Stimulated activated CD8-positive, alpha-beta memory T cell treated with anti-CD3 and anti-CD28 coated beads, Interleukin-7, amount 100 ng/mL, for 24 hours (primary cell): ENCODE data around the gene CCNL2.
"Not testable (repeated sequence)": the region's sequence is repeated elsewhere in the genome, so short reads cannot be mapped to it uniquely, and the experiment has no call there.

Experiments
- DNase-seq: peaks from one replicate; pipeline ENCODE4 v3.0.0-alpha.2; 2020; ENCODE audit warnings: low read depth

Gene CCNL2

DNA sequence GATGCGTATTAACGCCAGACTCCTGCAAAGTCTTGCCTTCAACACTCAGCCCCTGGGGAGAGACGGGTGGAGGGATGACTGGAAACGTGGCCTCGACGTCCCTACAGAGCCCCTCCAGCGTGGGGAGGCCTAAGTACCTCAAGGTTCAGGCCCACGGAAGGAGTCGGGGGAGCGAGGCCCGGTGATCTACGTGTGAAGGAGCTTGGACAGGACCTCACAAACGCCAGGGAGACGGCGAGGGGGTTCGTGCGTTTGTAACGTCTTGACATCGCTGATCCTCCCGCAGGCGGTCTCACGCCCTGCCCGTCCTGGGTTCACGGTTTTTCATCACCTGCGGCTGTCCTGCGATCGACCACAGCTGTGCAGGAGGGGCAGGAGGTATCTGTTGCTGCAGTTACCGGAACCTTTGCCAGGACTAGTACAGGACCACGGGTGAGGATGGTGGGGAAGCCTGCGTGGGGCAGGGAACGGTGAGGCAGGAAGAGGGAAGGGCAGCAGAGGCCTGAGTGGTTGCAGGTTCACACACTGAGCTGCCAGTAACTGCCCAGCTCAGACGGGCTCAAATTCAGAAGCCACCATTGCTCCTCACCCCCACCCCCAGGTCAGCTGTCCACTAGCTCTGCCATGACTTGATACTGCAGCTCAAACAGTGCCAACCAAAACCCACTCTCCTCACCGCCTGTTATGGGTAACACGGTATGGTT, 889 bp upstream of the CCNL2 start:
- no peak for DNase-seq

- DNase-seq = no peak
Measured at GRCh38 chr1:1398677-1399186, 403 bp downstream of the CCNL2 start.

DNA sequence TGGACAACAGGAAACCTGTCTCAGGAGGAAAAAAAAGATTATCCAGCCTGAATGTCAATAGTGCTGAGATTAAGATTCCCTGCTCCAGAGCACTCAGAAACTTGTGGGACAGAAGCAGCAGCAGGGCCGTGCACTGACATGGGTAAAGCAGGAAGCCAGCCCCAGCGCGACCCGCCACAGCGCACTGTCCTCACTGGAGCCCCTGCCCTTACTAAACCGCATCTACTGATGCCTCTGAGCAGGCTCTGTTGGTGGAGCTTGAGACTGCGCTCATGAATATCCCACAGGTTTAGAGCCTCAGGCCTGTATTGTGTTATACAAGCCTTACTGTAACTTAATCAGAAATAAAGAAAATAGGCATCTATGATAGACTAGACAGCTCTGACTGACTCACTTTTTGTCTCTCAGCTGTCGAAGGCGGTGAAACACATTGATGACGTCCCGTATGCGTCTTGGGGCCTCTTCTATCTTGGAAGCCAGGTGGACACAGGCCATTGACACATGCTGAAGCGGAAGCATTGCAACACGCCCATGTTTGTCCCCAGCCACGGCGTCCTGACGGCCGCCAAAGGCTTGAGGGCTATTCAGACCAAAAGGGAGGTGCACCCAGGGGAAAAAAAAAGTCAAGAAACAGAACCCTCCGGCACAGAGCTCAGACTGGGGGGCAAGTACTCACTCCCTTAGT, 1.2 kb downstream of the CCNL2 start:
- DNase-seq = no peak

DNA sequence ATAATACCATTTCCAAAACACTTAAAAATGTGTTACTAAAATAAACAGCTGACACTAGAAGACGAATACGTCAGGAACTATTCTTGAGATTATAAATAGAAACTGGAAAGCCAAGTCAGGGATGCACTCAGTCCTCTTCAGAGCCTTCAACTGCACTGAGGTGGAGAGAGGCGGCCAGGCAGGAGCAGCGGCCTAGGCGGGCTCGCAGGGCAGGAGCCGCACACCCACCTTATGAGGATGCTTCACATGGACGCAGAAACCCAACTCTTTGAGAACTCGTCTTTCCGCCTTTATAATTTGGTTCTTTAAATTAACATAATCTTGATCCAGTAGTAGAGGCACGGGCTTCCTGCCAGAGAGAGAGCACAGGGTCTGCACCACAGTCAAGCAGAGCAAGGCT, 4.0 kb downstream of the CCNL2 start:
- no peak for DNase-seq

DNA sequence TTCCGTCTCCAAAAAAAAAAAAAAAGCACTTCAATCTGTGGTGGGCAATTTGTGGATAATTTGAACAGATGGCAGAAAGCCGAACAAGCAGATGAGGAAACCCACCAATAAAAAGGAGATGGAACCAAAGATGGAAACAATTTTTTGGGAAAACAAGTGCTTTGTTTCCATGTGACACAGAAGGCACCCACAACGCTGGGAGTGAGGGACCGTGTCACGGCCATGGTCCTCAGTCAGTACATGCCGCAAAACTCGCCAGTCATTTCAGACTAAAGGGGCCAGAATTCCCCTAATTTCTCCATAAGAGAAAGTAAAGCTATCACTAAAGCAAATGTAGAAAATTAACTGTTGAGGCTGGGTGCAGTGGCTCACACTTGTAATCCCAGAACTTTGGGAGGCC, 5.0 kb downstream of the CCNL2 start:
- DNase-seq = no peak

- DNase-seq = no peak
Measured at GRCh38 chr1:1393428-1393827, 5.7 kb downstream of the CCNL2 start.

- no peak for DNase-seq
Measured at GRCh38 chr1:1393014-1393413, 6.1 kb downstream of the CCNL2 start.

GRCh38 chr1:1391225-1391624, 7.9 kb downstream of the CCNL2 start:
- no peak for DNase-seq

- DNase-seq = no peak
Measured at GRCh38 chr1:1390675-1391074, 8.5 kb downstream of the CCNL2 start.

GRCh38 chr1:1388078-1388472, 11.1 kb downstream of the CCNL2 start:
- no peak for DNase-seq

DNA sequence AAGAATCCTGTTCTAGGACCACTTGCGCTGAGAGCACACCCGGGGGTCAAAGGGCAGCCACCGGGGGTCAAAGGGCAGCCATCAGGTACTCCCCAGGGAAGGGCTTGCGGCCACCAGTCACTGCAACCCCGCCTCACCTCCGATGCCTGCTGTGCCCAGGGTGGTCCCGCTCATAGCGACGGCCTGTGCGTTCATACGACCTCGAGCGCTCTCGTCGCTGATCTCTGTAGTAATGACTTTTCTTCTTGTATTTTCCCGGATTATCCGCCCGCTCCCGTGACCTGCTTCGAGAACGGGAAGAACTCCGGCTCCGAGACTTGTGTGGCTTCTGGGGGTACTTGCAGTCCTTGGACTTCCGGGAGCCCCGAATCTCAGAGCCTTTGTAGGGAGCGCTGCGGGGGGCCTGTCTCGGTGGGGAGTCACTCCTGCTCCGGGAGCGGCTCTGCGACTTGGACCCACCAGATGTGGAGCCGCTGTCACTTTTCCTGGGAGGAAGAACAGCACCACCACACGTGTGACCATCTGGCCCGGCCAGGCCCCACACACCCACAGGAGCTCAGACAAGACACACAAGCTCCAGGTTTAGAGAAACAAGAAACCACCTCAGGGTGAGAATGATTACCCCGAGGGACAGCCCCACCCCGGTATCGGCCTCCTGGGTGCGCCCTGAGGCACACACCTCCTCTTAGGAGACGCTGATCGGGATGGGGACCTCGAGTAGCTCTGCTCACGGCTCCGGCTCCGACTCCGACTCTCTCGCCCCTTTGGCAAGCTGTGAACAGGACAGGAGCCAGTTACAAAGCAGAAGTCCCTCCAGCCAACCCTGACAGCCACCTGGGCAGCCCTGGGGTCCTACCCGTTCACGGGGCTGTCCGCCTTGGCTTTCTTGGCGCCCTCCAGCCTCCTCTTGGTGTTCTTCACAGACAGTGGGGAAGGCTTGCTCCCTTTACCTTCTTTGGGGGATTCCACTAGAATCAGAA, 11.7 kb downstream of the CCNL2 start:
- no peak for DNase-seq

GRCh38 chr1:1385931-1386330, 13.2 kb downstream of the CCNL2 start:
- DNase-seq = no peak

GRCh38 chr1:1385339-1385738, 13.8 kb downstream of the CCNL2 start:
- not testable (repeated sequence) for DNase-seq

DNA sequence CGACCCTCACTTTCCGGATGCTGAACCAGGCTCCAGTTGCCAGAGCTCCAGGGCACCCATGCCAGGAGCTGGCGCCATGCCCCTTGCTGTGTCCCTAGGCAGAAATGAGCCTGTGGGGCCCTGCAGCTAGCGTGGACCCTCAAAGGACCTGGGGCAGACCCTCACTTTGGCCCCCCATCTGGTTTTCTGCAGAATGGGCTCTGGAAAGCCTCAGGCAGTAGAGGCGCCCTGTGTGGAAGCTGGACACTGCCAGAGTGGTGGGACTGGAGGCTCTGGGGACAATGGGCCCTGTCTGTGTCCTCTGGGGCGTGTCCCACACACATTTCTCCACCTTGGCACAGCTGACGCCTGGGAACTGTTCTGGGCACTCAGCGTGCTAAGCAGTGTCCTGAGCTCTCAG, 17.8 kb downstream of the CCNL2 start:
- DNase-seq = no peak

DNA sequence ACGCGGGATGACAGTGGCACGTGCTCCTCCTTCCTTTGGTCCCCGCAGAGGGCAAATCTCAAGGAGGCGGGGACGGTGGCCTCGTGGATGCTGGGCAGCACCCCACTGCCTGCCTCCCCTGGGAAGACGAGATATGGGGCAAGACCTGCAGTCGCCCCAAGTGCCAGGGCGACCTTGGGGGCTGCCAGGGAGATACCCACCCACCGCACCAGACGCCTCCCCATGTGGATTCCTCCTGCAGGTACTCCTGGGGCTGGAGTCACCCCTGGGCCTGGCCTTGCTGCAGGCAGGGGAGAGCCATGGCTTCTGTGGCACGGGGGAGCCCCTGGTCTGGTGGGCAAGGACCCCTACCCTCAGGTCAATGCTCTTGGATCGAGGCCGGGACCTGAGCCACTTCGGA, 18.3 kb downstream of the CCNL2 start:
- DNase-seq = no peak

DNA sequence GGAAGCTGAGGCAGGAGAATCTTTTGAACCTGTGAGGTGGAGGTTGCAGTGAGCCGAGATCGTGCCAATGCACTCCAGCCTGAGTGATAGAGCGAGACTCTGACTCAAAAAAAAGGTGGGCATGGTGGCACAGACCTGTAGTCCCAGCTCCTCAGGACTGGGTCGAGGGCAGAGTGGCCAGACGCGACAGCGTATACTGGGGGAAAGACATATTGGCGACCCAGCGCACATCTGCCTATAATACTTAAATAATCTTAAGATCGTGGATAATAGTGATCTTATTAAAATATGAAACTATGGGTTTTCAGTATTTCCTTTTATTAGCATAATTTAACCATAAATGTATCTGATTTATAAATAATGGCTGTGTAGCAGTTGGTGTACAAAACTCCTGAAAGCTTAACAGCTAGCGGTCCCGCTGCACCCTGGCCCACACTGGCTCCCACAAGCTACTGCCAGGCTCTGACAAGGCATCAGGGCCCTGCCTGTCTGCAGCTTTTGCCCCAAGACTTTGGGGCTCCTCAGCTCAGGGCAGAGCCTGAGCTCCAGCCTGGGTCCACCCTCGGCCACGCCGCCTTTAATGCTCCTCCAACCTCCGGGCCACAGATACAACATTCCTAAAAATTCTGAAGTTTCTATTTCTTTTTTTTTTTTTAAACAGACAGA, 21.5 kb downstream of the CCNL2 start:
- no peak for DNase-seq

DNA sequence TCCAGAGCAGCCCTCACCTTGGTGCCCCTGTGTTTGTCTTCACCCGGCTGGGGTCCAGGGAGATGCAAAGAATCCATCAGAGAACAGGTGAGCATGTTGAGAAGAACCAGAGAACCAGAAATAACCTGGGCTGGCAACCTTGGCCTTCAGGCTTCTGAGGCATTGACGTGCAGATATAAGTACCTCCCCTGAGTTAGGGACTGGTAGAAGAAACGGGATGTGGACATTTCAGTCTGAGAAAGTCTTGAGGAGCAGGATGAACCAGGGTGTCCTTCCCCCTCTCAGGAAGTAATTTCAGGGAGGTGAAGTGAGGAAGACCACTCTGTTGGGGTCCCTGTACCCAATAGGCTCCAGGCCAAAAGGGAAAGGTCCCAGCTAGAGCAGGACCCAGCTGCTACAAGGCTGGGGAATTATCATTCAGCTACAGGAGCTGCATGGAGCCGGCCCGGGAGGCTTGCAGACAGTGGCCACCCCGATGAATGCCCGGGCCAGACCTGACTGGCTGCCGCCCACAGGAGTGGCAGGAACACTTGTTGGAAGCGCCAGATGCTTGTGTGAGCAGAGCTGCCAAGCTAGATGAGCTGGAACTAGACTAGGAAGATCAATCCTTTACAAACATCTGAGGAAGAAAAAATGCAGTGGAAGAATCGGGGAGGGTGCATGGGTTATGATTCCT, 22.4 kb downstream of the CCNL2 start:
- DNase-seq = no peak

DNA sequence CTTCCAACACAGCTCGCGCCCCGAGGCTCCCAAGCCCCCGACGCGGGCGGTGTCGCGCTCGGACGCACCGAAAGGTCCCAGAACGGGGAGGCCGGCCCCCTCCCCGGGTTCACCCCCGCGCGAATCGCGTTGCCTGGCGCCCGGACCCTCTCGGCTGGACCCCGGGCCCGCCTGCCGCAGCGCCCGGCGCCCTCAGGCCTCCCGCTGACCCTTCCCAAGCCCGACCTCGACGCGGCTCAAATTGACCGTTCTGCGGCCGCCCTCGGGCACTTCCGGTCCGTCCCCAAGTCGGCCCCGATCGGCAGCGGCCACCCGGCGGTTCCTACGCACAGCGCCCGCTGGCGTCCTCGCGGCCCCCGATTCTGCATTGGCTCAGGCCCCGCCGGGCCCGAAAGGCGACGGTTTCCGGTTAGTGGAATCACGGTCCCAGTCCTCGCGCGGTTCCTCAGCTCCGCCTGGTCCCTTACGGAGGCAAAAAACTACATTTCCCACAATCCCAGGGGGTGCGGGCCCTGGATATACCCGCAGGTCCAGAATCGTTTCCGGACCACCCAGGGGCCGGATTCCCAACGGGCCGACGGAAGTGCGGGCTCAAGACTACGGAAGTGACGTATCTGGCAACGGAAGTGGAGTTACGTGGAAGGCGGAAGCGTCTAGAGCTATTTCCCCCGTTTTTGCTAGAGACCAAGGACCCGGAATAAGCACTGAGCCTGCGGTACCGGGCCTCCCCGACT, 24.0 kb downstream of the CCNL2 start, which contains the start of gene AURKAIP1:
Gene AURKAIP1 (minus strand): TSS at position 279 of the 734 bp plus-strand sequence. CDS start 451 bp downstream, outside the sequence.
- DNase-seq = peak; percentile 86

DNA sequence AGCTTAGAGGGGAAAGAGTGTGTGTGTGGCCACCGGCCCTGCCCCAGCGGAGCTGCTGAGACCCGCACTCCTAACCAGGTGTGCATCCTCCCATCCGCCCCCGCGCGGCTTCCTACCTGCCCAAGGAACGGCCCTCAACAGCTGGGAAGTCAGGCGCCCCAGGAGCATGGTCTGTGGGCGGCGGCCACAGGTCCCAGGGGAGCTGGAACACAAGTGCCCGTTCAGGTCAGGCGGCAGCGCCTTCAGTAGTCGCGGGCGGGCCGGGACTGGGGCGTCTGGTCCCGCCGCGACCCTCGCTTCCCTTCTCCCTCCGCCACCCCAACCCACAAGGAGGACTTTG, 24.6 kb downstream of the CCNL2 start:
- DNase-seq = no peak

DNA sequence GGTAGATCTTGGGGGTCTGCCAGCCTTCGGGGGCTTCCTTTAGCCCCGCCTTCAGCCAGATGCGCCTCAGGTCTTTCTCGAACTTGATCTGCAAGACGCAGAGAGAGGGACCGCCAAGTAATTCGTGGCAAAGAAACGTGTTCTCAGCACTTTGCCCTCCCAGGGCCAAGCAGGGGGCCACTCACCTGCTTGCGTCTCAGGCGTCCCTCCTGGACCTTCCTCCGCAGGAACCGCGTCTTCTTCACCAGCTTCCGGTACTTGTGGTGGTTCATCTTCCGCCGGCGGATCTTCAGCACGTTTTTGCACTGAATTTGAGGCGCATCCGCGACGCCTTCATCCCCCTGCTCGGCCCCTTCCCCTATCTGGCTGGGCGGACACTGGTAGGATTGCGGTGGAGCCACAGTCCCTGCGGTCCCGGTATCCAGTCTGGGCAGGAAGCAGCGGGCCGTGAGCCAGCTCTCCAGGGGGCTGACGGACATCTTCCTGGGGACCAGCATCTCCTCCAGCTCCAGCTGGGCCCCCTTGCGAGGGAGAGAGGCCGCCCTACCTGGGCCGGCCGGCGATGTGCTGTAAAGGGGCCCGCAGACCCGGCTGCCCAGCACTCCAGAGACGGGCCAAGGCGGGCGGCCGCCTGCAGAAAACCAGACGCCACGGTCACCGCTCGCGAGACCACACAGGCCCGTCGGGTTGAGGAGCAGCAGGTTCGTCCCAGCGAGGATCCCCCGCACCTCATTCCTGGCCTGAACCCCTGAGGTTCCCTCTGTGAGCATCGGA, 25.1 kb downstream of the CCNL2 start:
- no peak for DNase-seq
